ENCODE results near the gene ACP6.

GRCh38 chr1:147643974-147644373 lies 26.4 kb downstream of the ACP6 start:
- TF ChIP-seq GATA3 (IDR thresholded peaks at IDR 0.05; ENCODE audit: low read depth, low read length) (no peak), GATA2 (IDR thresholded peaks at IDR 0.05; ENCODE audit: low read depth, low read length) (no peak)
